C4-2B (cell line): ENCODE results near the gene CFB.

Experiments
- H3K27ac ChIP-seq: fragments of 450-650 bp; 2 replicates; pipeline ENCODE4 v1.5.1; 2017
- ZFX ChIP-seq: fragments of 450-650 bp; IDR thresholded peaks from 2 replicates; pipeline ENCODE4 v1.6.1; 2017
- TF ChIP-seq, protein P1 (sequence below): fragments of 450-650 bp; conservative IDR thresholded peaks from 2 replicates; pipeline ENCODE4 v1.5.1; 2017; ENCODE audit warnings: mild to moderate bottlenecking

Gene CFB

DNA sequence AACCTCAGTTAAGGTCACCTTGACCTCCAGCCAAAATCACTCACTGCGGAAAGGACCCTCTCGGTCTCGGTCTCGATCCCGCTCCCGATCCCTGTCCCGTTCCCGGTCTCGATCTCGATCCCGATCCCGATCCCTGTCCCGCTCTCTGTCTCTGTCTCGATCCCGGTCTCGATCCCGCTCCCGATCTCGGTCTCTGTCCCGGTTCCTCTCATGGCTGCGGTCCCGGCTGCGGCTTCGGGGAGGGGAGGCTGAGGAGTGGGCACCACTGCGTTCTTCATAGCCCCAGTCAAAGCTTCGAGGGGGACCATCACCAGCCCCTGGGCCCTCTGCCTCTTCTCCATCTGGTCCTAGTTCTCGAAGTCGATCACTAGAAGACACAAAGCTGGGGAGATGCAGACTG, 8.6 kb downstream of the CFB start:
- TF ChIP-seq, protein P1, sequence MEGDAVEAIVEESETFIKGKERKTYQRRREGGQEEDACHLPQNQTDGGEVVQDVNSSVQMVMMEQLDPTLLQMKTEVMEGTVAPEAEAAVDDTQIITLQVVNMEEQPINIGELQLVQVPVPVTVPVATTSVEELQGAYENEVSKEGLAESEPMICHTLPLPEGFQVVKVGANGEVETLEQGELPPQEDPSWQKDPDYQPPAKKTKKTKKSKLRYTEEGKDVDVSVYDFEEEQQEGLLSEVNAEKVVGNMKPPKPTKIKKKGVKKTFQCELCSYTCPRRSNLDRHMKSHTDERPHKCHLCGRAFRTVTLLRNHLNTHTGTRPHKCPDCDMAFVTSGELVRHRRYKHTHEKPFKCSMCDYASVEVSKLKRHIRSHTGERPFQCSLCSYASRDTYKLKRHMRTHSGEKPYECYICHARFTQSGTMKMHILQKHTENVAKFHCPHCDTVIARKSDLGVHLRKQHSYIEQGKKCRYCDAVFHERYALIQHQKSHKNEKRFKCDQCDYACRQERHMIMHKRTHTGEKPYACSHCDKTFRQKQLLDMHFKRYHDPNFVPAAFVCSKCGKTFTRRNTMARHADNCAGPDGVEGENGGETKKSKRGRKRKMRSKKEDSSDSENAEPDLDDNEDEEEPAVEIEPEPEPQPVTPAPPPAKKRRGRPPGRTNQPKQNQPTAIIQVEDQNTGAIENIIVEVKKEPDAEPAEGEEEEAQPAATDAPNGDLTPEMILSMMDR, result no peak
- no peak for TF ChIP-seq ZFX
- H3K27ac ChIP-seq, result no peak overlapping the region

DNA sequence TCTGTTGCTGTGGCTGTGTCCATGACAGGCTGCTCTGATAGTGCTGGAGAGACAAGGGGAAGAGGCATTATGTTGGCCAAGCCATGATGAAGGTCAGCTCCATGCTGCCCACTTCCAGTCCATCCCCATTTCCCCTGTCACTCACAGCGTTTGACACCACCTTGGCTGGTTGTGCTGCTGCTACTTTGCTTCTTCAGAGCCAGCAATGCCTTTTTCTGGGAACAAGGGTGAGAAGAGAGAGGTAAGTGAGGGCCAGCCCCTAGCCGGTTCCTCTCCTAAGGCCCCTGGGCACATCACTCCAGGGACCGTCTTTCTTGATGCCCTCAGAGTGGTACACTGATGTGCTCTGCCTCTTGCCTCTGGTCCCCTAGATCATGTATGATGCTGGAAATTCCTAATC, 10.9 kb downstream of the CFB start:
- TF ChIP-seq, protein P1, result no peak
- no peak overlapping the region for H3K27ac ChIP-seq

DNA sequence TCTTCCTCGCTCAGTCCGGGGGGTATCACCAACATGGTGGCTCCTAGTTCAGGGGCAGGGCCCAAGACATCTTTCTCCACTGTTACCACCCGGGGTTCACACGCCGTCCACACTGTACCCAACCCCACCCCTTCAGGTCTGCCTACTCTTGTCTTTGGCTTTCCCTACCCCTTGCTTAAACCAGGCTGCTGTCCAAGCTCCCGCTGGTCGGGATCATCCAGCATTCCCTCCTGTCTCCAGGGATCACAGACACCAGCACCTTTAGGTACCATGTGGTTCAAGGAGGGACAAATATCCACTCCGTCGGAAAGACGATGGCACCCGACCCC, 12.5 kb downstream of the CFB start:
- TF ChIP-seq, protein P1, result no peak
- no peak for TF ChIP-seq ZFX

DNA sequence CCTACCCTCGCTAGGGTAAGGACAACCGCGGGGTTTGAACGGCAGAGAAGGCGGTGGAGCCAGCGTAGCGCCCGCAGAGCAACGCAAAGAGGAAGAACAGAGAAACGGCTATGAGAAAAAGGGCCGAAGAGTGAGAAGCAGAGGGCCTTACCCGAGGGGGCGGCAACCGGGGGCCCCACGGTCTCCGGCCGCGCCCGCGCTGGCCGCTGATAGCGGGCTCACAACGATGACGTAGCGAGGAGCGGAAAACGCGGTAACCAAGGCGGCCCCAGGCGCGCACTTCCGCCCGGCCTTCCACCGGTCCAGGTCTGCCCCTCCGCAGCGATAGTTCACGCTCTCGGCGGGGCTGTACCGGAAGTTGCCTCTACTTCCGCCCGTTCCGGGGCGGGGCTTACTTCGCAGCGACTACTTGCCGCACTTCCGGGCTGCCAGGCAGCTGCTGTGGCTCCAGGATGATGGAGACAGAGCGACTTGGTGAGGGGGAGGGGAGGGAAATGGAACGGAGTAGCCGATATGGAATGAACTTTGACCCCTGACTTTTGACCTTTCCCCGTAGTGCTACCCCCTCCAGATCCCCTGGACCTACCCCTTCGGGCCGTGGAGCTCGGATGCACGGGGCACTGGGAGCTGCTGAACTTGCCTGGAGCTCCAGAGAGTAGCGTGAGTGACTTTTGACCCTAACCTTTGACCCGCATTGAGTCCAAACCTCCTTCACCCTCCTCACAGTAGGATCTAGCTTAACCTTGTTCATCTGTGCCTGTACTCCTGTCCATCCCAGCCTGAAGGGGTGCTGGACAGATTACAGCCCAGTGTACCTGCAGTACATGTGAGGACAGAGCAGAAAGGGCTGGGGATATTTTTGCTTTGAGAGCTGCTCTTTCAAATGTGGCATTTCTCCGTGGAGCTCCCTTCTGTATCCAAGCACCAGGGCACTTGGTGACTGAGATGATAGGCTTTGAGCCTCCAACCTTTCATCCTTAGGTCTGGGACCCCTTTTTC, 13.1 kb downstream of the CFB start, which contains the start of the genes NELFE and SKIC2:
TSS of gene NELFE (minus strand) at position 231 of the 999 bp plus-strand sequence. CDS start 525 bp downstream, outside the sequence.
TSS of gene SKIC2 (plus strand) at position 435 of the 999 bp plus-strand sequence. CDS start at position 453, 18 bp downstream.
- 0 out of 2 replicates have a peak, but pooled peaks have one; percentile 21 for TF ChIP-seq ZFX
- TF ChIP-seq, protein P1, result no peak
- peak within 1 kb of the TSS; percentile 84 for H3K27ac ChIP-seq

More for the DNA sequence above, 12.5 kb downstream of the CFB start:
- H3K27ac ChIP-seq, result peak overlapping the region; percentile 84

DNA sequence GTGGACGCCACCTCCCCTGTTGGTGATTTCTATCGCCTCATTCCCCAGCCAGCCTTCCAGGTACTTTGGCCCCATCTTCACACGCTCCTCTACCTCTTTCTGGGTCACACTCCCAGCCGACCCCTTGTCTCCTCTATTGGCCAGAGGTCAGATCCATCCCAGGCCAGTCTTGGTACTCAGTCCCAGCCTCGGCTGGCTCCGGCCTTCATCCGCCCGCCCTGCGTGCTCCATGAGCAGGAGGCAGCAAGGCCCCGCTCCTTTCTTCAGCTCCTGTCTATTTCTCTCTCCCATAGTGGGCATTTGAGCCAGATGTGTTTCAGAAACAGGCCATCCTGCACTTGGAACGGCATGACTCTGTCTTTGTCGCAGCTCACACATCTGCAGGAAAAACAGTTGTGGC, 15.7 kb downstream of the CFB start:
- H3K27ac ChIP-seq, result no peak overlapping the region
- TF ChIP-seq ZFX, result no peak

DNA sequence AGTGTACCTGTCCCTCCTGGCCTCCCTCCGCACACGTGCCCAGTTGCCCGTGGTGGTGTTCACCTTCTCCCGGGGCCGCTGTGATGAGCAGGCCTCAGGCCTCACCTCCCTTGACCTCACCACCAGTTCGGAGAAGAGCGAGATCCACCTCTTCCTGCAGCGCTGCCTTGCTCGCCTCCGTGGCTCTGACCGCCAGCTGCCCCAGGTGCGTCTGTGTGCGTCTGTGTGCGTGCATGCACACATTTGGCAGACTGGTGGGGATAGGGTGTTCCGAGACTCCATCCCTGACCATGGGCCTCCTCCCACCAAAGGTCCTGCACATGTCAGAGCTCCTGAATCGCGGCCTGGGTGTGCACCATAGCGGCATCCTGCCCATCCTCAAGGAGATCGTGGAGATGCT, 18.0 kb downstream of the CFB start:
- TF ChIP-seq, protein P1, result no peak
- TF ChIP-seq ZFX, result no peak
- no peak overlapping the region for H3K27ac ChIP-seq

DNA sequence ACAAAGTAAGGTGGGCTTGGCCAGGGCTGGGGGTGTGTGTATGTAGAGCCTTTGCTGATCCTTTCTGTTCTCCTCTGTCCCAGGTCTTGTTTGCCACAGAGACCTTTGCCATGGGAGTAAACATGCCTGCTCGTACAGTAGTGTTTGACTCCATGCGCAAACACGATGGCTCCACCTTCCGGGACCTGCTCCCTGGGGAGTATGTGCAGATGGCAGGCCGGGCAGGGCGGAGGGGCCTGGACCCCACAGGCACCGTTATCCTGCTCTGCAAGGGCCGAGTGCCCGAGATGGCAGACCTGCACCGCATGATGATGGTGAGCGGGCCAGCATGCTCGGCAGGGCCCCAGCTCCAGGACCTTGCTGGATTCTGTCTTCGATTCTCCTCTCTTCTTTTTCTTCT, 19.8 kb downstream of the CFB start:
- H3K27ac ChIP-seq, result no peak overlapping the region
- no peak for TF ChIP-seq ZFX
- TF ChIP-seq, protein P1, result no peak
